T-helper 1 cell treated with Interleukin-12 subunit alpha and Interleukin-12 subunit beta and Interleukin-4 antibody, amounts not matched to agents 30 μg/mL and 1 μg/mL, for 36 hours (primary cell): Measurements from ENCODE around the gene PPP6R3.

Source experiments
- H3K27ac Mint-ChIP-seq: one replicate; pipeline ENCODE4 v1.8.0; 2021; ENCODE audit warnings: mild to moderate bottlenecking, mixed read lengths
- H3K27me3 Mint-ChIP-seq: one replicate; pipeline ENCODE4 v1.8.0; 2021; ENCODE audit warnings: low read depth, mixed read lengths
- H3K36me3 Mint-ChIP-seq: one replicate; pipeline ENCODE4 v1.8.0; 2021; ENCODE audit warnings: low read depth, mixed read lengths
- H3K4me1 Mint-ChIP-seq: one replicate; pipeline ENCODE4 v1.8.0; 2021; ENCODE audit warnings: low read depth, mixed read lengths
- H3K4me3 Mint-ChIP-seq: one replicate; pipeline ENCODE4 v1.8.0; 2021; ENCODE audit warnings: mild to moderate bottlenecking, moderate library complexity, mixed read lengths
- H3K9me3 Mint-ChIP-seq: one replicate; pipeline ENCODE4 v1.8.0; 2021; ENCODE audit warnings: mixed read lengths

The PPP6R3 gene, protein sequence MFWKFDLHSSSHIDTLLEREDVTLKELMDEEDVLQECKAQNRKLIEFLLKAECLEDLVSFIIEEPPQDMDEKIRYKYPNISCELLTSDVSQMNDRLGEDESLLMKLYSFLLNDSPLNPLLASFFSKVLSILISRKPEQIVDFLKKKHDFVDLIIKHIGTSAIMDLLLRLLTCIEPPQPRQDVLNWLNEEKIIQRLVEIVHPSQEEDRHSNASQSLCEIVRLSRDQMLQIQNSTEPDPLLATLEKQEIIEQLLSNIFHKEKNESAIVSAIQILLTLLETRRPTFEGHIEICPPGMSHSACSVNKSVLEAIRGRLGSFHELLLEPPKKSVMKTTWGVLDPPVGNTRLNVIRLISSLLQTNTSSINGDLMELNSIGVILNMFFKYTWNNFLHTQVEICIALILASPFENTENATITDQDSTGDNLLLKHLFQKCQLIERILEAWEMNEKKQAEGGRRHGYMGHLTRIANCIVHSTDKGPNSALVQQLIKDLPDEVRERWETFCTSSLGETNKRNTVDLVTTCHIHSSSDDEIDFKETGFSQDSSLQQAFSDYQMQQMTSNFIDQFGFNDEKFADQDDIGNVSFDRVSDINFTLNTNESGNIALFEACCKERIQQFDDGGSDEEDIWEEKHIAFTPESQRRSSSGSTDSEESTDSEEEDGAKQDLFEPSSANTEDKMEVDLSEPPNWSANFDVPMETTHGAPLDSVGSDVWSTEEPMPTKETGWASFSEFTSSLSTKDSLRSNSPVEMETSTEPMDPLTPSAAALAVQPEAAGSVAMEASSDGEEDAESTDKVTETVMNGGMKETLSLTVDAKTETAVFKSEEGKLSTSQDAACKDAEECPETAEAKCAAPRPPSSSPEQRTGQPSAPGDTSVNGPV

GRCh38 chr11:68460741-68461574 is at the start of gene PPP6R3:
Gene PPP6R3 (plus strand): TSS chr11:68460752. CDS start chr11:68537665, 76,913 bp downstream.
- Mint-ChIP-seq H3K27me3 (no peaks in the 10 kb centered on the region), H3K27ac (peak within 1 kb of the TSS; percentile 96), H3K9me3 (no peaks in the 10 kb centered on the region), H3K4me1 (peaks cover 37% of the 10 kb centered on the region), H3K36me3 (peaks cover 10% of the 10 kb centered on the region), H3K4me3 (peak within 1 kb of the TSS; percentile 93)

GRCh38 chr11:68411501-68411991 is 49.0 kb upstream of the PPP6R3 start:
- H3K4me3 Mint-ChIP-seq: no peak overlapping the region
- H3K4me1 Mint-ChIP-seq: no peaks in the 10 kb centered on the region
- no peaks in the 10 kb centered on the region for H3K9me3 Mint-ChIP-seq
- no peak overlapping the region for H3K27ac Mint-ChIP-seq
- H3K36me3 Mint-ChIP-seq: peaks cover 7% of the 10 kb centered on the region
- no peaks in the 10 kb centered on the region for H3K27me3 Mint-ChIP-seq

DNA sequence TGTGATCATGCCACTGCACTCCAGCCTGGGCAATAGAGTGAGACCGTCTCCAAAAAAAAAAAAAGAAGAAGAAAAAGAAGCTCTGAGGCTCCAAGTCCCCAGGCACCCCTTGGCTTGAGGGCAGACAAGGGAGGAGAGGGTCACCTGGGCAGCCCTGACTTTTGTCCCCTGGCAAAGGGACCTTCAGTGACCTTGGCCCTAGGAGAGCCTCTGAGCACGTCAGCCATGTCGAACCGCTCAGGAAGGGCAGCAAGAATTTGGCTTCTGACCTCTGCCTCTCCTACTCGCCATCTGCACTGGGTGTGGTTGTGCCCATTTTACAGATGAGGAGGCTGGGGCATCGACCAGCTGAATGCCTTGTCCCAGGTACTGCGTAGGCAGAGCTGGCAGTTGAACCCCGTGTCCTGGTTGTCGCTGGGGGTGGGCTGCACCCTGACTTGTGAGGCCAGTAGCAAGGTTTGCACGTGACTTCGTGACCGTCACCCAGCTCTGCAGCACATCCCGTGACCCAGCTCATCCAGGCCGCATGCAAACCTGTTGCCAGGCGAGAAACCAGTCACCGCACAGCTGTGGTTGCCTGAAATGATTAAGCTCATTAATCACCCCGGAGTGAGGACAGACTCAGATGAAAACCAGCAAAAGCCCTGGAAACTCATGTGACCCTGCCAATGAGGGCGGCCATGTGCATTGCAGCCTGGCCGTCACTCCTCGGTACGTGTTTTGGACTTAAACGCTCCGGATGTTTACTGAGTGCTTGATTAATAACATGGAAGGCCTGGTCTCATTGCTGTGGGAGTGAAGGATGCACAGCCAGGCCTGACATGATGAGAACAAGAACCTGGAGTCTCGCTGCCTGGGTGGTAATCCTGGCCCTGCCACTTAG is 47.7 kb upstream of the PPP6R3 start:
- H3K9me3 Mint-ChIP-seq: no peaks in the 10 kb centered on the region
- no peaks in the 10 kb centered on the region for H3K4me1 Mint-ChIP-seq
- peaks cover 11% of the 10 kb centered on the region for H3K36me3 Mint-ChIP-seq
- H3K27ac Mint-ChIP-seq: no peak overlapping the region
- H3K27me3 Mint-ChIP-seq: no peaks in the 10 kb centered on the region
- no peak overlapping the region for H3K4me3 Mint-ChIP-seq

DNA sequence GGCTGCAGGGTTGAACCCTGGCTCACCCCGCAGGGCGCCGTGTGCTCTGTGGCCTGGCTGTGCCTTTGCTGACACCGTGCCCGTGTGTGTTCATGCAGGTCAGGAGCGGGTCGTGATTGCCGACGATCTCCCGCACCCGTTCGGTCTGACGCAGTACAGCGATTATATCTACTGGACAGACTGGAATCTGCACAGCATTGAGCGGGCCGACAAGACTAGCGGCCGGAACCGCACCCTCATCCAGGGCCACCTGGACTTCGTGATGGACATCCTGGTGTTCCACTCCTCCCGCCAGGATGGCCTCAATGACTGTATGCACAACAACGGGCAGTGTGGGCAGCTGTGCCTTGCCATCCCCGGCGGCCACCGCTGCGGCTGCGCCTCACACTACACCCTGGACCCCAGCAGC is 47.0 kb upstream of the PPP6R3 start:
- Mint-ChIP-seq H3K4me1 (no peaks in the 10 kb centered on the region), H3K27me3 (no peaks in the 10 kb centered on the region), H3K4me3 (no peak overlapping the region), H3K36me3 (peaks cover 11% of the 10 kb centered on the region), H3K27ac (no peak overlapping the region), H3K9me3 (no peaks in the 10 kb centered on the region)

DNA sequence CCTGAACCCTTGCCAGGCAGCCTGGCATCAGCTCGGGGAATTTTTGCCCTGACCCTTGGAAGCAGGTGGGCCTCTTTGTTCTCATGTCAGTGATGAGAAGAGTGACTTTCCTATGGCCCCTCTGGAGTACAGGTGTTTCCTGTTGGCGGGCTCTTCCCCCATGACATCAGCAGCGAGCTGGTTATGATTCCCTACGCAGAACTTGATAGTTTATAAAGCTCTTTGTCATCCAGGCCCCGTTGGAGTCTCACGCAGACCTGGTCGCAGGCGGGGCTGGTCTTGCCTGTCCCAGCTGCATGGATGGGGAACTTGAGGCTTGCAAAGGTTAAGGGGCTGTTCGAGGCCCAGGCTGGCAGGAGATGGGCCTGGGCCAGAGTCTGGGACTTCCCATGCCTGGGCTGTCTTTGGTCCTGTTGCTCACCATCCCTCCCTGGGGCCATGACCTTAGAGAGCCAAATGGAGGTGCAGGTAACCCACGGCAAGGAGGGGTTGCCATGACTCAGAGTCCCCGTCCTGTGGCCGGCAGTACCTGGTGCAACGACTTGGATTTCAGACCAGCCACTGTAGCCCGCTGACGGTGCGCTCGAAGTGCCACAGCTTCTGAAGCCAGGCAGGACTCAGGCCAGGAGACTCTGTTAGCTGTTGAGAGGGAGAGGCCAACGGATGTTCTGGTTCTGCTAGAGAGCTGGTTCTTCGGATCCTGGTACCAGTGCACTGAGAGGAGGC is 45.9 kb upstream of the PPP6R3 start:
- Mint-ChIP-seq H3K9me3 (no peaks in the 10 kb centered on the region), H3K27me3 (no peaks in the 10 kb centered on the region), H3K4me1 (no peaks in the 10 kb centered on the region), H3K27ac (no peak overlapping the region), H3K36me3 (peaks cover 9% of the 10 kb centered on the region), H3K4me3 (no peak overlapping the region)

- H3K27me3 Mint-ChIP-seq: no peaks in the 10 kb centered on the region
- no peak overlapping the region for H3K27ac Mint-ChIP-seq
- peaks cover 7% of the 10 kb centered on the region for H3K36me3 Mint-ChIP-seq
- no peaks in the 10 kb centered on the region for H3K4me1 Mint-ChIP-seq
- no peaks in the 10 kb centered on the region for H3K9me3 Mint-ChIP-seq
- no peak overlapping the region for H3K4me3 Mint-ChIP-seq
These were observed 44.4 kb upstream of the PPP6R3 start for GRCh38 chr11:68416070-68416578.

GRCh38 chr11:68418648-68419047 is 41.9 kb upstream of the PPP6R3 start:
- Mint-ChIP-seq H3K4me3 (no peak overlapping the region), H3K9me3 (no peaks in the 10 kb centered on the region), H3K27ac (no peak overlapping the region), H3K36me3 (peaks cover 7% of the 10 kb centered on the region), H3K4me1 (no peaks in the 10 kb centered on the region), H3K27me3 (no peaks in the 10 kb centered on the region)

DNA sequence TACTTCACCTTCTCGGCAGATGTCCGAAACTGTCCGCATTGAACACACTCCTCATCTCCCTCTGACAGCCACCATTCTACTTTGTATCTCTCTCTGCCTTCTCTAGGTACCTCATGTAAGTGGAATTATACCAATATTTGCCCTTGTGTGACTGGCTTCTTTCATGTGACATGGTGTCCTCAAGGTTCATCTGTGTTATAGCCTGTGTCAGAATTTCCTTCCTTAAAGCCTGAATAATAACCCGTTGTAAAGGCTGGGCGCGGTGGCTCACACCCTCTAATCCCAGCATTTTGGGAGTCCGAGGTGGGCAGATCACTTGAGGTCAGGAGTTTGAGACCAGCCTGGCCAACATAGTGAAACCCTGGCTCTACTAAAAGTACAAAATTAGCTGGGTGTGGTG is 40.4 kb upstream of the PPP6R3 start:
- H3K4me3 Mint-ChIP-seq: no peak overlapping the region
- no peak overlapping the region for H3K27ac Mint-ChIP-seq

DNA sequence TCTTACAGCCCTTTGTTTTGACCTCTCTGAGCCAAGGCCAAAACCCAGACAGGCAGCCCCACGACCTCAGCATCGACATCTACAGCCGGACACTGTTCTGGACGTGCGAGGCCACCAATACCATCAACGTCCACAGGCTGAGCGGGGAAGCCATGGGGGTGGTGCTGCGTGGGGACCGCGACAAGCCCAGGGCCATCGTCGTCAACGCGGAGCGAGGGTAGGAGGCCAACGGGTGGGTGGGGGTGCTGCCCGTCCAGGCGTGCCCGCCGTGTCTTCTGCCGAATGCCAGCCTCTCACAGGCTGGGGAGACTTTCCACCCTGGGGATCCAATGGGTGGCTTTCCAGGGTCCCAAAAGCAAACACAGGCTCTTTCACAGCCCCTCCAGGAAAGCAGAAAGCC is 37.1 kb upstream of the PPP6R3 start:
- H3K4me3 Mint-ChIP-seq: no peak overlapping the region
- no peak overlapping the region for H3K27ac Mint-ChIP-seq
- peaks cover 3% of the 10 kb centered on the region for H3K9me3 Mint-ChIP-seq
- peaks cover 11% of the 10 kb centered on the region for H3K36me3 Mint-ChIP-seq
- no peaks in the 10 kb centered on the region for H3K4me1 Mint-ChIP-seq
- H3K27me3 Mint-ChIP-seq: no peaks in the 10 kb centered on the region

More for the DNA sequence above, 40.4 kb upstream of the PPP6R3 start:
- Mint-ChIP-seq H3K9me3 (no peaks in the 10 kb centered on the region), H3K4me1 (no peaks in the 10 kb centered on the region), H3K27me3 (no peaks in the 10 kb centered on the region), H3K36me3 (peaks cover 5% of the 10 kb centered on the region)

DNA sequence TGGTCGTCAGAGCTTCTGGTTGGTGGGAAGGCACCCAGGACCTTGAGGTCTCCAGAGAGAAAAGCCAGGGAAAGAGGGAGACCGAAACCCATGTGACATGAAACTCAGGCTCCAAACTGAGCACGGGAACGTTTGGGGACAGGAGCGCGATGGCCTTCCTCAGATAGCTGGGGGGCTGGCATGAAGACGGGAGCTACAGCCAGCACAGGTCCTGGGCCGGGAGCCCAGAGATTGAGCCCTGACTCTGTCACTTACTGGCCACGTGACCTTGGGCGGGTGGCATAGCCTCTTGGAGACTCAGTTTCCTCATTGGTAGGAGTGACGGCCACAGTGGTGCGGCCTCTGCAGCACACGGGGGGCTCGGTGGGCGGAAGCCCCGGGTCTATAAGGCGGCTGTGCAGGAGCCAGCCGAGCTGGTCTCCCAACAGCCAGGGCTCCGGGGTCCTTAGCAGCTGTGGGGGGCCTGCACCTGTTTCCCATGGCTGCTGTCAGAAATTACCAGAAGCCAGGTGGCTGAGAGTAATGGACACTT is 36.4 kb upstream of the PPP6R3 start:
- no peaks in the 10 kb centered on the region for H3K4me1 Mint-ChIP-seq
- H3K27ac Mint-ChIP-seq: no peak overlapping the region
- no peaks in the 10 kb centered on the region for H3K27me3 Mint-ChIP-seq
- H3K4me3 Mint-ChIP-seq: no peak overlapping the region
- H3K9me3 Mint-ChIP-seq: peaks cover 7% of the 10 kb centered on the region
- H3K36me3 Mint-ChIP-seq: peaks cover 15% of the 10 kb centered on the region

DNA sequence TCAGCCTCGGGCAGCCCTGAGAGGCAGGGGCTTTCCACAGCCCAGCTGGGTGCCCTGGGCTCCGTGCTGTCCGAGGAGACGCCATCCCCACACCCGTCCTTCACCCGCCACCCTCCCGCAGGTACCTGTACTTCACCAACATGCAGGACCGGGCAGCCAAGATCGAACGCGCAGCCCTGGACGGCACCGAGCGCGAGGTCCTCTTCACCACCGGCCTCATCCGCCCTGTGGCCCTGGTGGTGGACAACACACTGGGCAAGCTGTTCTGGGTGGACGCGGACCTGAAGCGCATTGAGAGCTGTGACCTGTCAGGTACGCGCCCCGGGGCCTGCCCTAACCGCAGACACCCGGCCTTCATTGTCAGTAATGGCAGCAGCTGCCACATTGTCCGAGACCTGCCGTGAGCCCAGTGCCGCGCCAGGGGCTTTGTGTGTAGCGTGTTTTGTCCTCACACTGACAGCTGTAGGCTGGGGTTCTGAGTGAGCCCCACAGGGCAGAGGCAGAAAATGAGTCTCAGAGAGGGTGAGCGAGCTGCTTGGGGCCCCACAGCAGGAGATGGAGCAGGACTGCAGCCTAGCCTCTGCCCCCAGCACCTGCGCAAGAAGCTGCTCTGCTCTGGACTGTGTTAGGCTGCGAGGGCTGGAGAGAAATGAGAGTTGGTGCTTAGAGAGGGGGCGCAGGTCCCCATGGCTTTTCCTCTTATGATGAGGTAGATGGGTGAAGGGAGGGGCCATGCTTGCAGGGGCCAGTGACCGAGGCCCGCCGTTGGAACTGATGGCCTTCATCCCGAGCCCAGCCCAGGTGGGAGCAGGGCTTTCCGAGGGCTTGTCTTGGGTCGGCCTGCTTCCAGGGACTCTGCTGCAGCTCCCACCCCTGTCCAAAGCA is 35.3 kb upstream of the PPP6R3 start:
- Mint-ChIP-seq H3K27me3 (no peaks in the 10 kb centered on the region), H3K4me3 (no peak overlapping the region), H3K4me1 (no peaks in the 10 kb centered on the region), H3K27ac (no peak overlapping the region), H3K36me3 (peaks cover 22% of the 10 kb centered on the region), H3K9me3 (peaks cover 17% of the 10 kb centered on the region)

GRCh38 chr11:68425866-68426380 is 34.6 kb upstream of the PPP6R3 start:
- peaks cover 29% of the 10 kb centered on the region for H3K36me3 Mint-ChIP-seq
- peaks cover 24% of the 10 kb centered on the region for H3K9me3 Mint-ChIP-seq
- no peak overlapping the region for H3K27ac Mint-ChIP-seq

More at GRCh38 chr11:68425866-68426380, 34.6 kb upstream of the PPP6R3 start:
- no peak overlapping the region for H3K4me3 Mint-ChIP-seq
- no peaks in the 10 kb centered on the region for H3K27me3 Mint-ChIP-seq
- no peaks in the 10 kb centered on the region for H3K4me1 Mint-ChIP-seq
